GM18858 (cell line): ENCODE measurements around the gene FAM170B.

Source experiments
- ATAC-seq: cut with Tn5 transposase; IDR thresholded peaks from one replicate; pipeline ENCODE4 v1.9.1; 2021; ENCODE audit not compliant: unreplicated experiment

The FAM170B gene

DNA sequence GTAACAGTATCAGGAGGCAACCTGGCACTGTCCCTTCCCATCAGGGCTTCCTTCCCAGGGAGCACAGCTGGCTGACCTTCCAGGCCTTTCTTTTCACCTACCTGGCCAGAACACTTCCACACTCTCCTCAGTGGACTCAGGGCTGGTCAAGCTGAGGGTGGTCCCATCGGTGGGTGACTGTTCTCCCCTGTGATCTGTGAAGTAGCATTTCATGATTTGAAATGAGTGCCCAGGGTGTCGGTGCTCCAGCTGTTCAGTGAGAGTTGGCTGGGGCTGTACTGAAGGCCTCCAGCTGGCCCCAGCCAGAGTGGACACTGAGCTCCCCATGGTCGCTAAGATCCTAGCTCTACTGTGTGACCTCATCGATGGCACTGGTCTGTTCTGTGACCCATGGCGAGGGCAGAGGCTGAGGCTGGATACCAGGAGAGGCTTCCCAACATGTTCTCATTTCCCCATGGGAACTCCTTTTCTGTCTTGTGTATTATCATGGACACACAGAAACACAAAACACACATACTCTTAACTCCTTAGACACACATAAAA is at the start of gene FAM170B:
FAM170B (minus strand) TSS at position 316 of the 543 bp plus-strand sequence; CDS start at position 213, 103 bp downstream.
- ATAC-seq = no peak

DNA sequence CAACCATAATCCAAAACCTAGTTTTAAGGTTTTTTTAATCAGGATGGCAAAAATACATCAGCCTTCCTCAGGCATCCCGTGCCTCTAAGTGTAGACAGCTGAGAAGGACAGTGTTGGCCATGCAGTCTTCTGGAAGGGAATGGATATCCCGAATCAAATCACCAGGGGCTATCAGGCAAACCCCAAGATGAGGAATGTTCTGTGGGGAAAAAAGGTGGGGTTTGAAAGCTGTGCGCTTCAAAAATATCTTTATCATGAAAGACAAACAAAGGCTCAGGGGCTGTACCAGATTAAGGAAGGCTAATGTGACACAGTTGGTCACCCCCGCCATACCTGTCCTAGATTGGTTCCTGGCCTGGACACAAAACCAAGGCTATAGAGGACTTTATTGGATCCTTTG is 49.0 kb upstream of the FAM170B start:
- ATAC-seq = no peak

DNA sequence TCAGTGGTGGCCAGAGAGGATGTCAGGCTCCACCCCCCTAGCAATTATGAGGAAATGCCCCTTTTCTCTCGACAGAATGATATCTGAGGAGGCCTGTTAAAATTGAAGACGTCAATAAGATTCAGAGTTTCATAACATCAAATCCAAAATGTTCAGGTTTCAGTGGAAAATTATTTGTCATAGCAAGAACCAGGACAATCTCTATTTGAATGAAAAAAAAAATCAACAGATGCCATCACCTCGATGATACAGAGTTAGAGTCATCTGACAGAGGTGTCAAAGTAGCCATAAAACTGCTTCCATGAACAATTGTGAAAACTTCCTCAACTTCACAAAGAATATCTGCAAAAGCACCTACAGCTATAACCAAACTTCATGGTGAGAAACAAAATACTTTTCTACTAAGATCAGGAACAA is 46.6 kb upstream of the FAM170B start:
- ATAC-seq = no peak

DNA sequence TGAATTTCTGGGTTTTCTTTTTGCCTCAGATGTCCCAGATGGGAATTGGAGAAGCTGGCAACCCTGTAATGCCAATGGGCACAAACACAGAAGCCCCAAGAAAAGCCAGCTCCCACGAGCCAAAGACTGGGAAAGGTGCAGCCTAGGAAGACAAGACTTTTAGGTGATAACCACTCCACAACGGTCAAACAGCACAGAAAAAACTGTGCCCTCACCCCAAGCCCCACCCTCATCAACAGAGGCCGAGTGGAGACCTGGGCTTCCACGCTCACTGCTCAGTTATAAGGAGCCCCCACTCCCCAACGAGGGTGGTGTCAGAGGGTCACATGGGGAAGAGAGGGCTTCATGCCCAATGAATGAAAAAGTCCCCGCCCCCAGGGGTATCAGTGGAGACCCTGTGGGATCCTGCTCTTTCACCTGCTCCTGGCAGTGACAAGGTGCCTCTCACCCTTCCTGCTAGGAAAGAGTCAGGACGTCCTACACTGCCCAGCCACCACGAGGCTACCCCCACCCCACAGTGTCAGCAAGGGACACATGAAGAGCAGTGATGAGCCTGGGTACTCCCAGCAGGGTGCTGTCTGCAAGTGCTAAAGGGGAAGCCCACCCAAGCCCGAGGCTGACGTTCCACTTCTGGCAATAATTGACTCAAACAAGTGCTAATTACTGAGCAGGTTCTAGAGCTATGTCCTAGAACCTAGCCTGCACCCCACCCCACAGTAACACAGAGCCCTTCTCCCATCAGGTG is 46.0 kb upstream of the FAM170B start:
- ATAC-seq = no peak

DNA sequence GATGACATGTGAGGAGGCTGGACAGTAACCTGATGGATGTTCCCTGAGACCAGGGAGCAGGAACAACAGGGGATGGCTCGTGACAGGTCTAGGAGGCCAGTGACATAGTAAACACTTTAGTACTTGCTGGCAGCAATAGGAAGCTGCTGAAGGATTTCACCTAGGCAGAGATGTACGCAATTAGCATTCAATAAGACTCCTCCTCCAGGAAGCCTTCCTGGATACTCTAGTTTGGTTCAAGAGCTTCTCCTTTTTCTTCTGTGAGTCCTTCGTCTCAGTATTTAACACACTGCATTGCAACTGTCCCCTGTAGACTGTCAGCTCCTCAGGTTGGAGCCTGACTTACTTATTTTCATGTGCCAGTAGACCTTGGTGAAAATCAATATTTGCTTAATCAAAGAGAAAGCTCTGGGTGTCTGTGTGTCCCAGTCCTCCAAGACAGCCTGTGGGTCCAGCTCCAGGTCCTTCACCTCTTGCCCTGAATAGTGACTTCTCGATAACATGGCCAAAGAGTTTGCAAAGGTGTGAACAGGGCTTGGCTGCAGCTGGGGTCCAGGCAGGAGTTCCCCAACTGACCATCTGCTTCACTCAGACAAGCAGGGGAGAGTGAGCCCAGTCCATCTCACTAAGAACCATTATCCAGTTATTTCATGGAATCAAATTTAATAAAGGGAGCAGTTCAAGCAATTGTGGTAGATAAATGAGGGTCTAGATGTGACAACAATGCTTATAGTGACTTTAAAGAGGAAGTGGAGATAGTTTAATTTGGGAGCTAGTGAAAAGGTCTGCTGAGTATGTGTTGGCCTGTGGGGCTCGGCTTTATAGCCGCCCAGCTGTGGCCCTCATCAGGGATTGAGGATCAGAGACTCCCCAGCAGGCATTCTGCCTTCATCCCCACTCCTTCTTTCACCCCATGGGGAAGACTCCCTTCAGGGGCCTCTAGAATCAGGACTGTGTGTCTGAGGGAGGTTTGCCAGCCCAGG is 45.0 kb upstream of the FAM170B start:
- no peak for ATAC-seq

DNA sequence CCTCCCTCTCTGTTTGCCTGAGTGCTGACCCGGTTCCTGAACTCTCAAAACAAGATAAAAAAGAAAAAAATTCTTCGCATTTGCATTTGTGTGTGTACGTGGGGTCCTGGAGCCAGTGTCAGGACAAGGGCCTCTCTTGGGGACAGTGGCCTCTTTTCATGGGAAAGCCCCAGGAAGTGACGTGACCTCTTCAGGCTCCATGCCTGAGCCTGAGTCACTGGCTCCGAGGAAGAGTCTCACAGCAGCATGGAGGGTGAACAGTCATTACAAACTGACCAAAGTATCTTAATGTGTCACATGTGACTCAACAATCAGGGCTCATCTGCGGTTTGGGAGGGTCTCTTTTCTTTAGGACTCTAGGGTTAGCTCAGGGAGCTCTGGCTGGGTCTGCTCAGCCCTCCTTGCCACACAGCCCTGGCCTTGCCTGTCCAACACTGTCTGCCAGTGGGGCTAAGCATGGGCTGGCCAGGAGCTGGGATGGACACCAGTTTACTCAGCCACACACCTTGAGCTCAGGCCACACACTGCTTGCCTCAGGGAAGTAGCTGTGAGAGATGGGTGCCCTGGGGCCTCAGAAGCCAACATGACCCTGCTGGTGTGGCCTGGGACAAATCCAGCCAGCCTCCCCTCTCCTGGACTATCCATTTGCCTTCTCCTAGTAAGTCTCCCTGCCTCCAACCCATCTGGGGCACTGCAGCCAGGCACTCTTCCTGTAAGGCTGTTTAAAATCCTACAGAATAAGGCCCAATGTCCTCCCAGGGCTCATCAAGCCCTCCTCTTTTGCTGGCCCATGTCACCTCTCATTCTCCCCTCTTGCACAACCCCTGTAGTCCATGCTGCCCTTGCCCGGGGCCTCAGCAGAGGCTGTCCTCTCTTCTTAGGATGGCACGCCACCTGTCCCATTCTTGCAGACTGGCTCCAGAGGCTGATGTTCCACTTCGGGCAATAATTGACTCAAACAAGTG is 43.9 kb upstream of the FAM170B start:
- peak; percentile 83 for ATAC-seq

DNA sequence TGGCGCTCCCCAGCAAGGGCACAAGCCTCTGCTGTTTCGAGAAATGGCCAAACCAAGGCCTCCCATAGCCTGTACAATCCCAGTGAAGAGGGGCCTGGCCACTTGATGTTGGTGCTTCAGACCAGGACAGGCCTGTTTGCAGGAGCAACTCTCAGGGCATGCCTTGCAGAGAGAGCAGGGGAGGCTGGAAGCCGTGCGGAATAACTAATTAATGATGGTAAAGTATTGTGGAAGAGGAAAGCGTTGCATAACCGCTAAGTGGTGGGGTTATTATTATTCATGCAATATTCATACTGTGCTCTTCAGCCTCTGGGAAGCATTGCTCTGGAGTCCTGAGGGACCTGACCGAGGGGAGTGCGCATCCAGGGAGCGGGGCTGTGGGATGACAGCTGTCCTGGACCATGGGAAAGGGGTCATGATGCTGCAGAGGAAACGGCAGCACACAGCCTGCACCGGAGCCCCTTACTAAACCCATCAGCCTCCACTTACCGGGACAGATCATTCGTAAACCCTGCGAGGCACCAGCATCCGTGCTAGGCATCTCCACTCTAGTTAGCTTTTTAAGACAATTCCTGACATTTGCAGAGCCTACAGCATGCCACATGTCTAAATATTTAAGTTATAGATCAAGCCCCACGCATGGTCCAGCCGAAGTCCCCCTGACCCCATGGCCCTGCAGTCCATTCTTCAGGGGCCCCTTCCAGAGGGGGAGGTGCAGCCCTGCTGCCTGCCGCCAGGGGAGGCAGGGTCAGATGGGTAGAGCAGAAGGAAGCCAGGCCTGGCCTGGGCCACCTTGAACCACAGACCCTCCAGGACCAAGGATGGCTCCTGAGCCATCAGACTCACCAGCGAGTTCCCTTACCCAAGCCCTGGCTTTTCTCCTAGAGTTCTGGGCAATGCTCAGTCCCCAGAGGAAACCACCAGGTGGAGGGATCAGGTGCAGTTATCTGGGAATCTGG is 42.8 kb upstream of the FAM170B start:
- no peak for ATAC-seq

DNA sequence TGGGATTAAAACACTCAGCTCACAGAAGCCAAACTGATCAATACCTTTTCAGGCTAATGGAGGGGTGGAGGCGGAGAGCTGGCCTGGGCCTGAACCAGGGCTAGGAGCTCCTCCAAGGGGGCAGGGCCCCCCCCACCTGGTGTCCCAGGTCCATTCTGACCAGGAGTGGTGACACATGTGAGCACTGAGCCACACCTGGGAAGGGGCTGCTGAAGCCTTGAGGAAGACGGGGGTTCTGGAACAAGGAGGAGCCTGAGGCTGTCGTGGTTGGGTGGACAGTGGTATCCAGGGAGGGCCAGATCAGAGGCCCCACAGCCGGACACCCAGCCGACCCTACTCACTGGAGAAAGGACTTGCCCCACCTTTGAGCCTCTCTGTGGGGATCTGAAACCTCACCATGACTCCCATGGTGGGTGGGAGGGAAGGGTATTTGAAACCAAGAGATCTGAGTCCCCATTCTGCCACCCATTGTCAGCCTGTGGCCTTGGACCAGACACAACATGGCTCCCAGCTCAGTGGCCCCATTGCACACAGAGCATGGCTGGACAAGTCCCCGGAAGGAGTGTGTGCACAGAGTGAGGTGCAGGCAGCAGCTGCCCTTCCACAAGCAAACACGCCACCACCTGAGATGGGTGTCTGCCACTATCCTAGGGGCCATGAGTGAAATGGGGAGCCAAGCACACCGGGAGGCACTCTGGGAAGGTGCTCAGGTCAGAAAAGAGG is 41.9 kb upstream of the FAM170B start:
- no peak for ATAC-seq

DNA sequence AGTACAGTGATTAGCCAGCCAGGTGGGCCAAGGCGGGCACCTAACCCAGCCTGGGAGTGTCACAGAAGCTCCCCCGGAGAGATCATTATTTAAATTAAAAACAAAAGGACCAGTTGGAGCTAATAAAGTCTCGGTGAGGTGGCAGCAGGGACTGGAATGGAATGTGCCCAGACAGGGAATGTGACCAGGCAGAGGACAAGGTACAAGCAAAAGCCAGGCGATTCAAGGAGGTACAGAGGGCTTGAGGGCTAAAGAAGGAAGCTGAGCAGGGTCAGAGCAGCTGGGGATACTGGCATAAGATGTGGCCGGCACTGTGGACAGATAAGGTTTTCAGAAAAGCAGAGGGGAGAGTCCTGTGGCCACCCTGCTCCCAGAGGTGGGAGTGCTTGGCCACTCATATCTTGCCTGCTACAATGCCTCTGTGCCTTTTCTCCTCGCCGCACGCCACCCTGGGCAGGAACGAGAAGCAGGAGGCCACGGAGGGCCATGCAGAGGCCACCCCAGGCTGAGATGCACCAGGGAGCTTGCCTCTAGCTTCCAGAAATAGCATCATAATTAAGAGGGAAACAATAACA is 41.2 kb upstream of the FAM170B start:
- no peak for ATAC-seq

DNA sequence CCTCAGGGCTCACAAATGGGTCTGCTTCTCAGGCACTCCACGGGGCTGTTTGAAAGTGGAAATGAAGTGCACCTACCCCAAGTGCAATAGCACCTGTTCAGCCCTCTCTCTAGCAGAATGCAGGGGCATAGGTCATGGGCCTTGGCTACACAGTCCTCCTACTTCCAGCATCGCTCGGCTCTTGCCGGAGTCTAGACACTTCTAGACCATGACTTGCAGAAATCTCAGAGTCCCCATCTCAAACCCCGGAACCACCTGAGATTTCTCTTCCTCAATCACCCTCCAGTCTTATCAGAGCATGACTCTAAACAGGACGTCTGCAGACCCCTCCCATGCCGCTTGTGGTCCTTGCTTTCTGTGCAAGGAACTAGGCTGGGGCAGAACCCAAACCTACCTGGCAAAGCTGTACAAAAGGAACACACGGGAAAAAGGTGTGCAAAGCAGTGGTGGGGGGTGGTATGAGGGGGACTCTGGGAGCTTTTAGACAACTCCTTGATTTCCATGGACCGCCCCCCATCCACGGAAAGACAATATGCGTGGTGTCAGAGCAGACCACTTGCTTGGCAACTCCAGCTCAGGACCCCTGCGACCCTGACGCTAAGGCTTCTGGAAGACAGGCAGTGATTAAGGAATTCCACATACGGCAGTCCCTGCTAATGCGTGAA is 40.6 kb upstream of the FAM170B start:
- no peak for ATAC-seq

DNA sequence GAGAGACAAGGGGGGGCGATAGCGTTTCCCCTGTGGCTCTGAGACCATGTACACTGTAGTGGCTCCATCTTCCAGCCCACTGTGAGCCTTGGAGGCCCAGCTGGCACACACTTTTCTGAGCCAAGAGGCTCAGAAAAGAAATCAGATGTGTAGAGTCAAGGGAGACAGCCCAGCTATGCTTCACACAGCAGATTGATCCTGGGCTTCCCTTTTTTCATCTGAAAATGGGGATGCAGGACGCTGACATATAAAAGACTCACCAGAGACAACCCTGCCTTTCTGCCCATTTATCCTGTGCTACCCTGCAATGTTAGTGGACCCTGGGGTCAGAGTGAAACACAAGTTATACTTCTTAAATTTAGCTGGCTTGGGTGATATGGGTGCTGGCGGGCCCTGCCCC is 40.0 kb upstream of the FAM170B start:
- ATAC-seq = no peak

DNA sequence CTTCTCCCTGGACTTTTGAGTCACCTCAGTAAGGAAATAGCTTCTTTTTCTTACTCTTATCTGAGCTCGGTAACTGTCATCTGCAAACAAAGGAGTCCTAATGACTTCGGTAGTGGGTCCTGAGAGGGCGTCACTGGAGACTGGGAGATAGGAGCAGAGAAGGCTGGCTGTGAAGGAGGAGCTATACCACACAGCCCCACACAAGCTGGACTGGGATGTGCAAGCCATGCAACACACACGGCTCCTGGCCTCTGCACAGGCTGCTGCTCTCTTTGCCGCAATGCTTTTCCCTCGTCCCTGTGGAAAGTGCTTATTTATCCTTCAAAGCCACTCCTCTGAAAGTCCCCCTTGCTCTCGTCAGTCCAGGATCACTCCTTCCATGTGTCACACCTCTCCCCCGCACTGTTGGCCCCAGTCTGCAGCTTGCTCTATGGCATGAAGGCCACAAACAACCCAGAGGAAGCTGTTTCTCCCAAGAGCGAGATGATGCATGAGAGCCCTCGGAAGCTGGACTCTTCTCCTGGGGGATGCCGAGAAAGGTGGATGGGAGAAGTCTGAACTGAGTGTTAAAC is 39.5 kb upstream of the FAM170B start:
- ATAC-seq = no peak

DNA sequence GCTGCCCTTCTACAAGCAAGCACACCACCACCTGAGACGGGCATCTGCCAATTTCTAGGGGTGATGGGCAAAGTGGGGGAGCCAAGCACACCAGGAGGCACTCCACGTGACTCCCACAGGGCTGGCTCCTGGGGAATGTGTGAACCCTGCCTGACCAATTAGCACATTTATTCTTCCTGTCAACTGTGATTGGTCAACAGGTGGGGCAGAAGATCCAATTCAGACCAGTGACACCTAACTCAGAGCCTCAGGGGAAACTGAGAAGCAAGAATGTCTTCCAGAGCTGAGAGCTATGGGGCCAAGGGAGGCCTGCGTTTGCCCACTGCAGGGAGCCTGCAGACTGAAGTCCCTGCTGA is 38.9 kb upstream of the FAM170B start:
- ATAC-seq = no peak

DNA sequence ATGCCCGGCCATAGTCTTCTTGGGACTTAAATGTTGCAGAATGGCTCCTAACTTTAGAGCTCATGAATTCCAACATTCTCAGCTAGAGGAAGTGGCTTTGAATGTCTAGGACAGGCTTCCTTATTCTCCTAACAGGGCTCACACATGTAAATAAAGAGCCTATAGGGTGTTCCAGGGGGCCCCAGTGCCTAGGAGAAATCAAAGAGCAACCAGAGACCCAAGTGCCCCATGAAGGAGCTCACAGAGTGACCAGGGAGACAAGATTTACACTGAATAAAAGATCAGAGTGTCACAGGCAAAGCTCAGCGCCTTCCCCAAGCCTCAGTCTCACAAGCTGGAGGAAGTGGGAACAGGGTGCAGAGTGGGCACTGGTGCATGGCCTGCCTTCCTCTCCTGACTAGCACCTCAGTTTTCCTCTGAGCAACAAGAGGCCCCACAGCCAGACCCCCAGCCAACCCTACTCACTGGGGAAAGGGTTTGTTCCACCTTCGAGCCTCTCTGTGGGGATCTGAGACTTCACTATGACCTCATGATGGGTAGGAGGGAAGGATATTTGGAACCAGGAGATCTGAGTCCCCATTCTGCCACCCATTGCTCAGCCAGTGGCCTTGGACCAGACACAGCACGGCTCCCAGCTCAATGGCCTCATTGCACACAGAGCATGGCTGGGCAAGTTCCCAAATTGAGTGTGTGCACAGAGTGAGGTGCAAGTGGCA is 38.4 kb upstream of the FAM170B start:
- ATAC-seq = no peak

DNA sequence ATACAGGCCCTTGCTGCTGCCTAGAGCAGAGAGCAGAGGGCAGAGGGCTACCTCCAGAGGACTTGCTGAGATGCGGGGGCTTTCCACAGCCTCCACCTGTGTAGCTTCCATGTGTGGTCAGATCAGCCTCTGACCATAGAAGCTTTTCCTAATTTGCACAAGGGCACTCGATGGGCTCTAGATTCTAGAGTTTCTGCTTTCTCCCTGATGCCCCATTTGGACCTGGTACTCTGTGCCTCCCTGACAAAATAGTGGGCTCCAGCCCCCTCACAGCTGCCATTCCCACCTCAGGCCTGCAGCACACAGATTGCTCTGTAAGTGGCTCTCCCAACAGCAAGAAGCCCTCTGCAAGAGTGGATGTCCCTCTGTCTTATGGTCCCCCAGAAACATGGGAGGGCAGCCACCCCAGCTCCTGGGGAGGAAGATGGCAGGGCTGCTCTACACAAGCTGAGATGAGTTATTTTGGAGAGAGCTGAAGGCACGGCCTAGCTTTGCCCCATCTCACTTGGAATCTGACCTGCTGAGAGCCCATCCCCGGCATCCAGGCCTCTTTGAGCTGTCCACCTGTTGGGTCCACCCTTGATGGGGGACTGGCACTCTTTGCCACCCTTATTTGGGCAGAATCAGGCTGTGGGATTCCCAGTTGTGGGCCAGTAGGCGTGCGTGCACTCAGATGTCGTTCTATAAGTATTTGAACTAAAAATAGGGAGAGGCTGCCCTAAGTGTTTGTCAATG is 37.7 kb upstream of the FAM170B start:
- ATAC-seq = no peak

DNA sequence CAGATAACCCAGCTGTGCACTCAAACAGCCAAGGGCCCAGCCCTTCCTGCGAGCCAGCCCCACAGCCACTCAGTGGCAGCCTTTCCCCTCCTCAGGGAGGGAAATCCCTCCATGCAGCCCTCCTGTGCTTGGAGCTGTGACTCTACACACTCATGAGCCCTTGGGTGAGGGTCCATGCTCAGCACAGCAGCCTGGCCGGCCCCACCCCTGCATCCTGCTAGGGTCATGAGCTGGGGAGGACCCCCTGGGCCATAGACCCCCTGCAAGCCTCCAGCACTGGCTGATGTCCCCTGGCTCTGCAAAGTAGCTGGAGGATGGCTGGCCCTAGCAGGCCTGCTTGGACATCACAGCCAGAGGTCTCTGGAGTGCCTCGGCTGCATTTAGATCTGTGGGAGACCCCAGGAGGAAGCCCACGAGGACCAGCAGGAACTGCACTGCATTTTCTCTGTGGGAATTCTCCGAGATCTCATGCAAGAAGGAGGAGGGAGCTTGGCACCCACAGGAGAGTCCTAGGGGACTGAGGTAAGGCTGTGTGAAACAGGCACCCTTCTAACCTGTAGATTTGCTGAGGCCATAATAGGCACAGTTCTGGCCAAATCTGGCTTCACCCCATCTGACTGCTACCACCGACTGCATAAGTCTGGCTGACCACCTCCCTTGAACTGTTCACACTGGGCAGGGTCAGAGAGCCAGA is 37.0 kb upstream of the FAM170B start:
- no peak for ATAC-seq
